ENCODE measurements around the gene PPM1N.

Gene PPM1N

DNA sequence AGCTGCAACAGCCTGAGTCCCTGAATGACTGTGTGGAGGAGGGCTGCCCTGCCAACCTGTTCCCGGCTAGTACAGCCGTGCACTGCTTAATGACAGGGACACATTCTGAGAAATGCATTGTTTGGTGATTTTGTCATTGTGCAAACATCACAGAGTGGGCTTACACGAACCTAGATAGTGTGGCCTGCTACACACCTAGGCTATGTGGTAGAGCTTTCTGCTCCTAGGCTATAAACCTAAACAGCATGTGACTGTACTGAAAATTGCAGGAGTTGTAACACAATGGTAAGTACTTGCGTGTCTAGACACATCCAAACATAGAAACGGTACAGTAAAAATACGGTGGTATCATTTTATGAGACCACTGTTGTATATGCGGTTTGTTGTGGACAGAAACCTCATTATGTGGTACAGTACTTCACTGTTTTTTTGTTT lies 44.0 kb downstream of the PPM1N start:
- no peak for ATAC-seq

- no peak for ATAC-seq
Observed at GRCh38 chr19:45547211-45547770, 49.0 kb downstream of the PPM1N start.

DNA sequence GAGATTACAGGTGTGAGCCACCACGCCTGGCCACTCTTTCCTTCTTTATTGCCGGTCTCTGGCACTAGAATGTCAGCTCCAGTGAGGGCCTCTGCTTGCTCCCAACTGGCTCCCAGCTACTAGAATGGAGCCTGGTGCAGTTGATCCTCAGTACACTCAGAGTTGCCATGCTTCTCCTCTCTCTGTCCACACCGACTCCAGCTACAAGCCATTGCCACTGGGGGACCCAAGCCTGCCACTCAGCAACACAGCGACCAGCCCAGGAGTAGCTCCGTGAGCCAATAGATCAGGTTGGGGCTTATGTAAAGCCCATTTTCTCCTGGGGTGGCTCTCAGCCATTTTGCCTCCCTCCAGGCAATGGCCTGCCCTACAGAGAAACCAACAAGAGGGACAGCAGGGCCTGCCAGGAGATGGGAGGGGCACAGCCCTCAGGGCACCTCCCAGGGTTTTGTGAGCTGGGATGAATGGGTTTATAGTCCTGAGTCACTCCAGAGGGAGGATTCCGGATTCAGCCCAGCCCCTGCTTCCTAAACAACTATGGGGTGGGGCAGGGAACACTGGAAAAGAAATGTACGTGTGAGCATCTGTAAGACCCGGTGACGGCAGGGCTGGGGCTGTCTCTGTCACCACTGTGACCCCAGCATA lies 49.8 kb downstream of the PPM1N start:
- no peak for ATAC-seq
